ENCODE data around the gene CAMK1D.

CAMK1D gene

GRCh38 chr10:12822893-12823170, 473.5 kb downstream of the CAMK1D start:
- H3K4me3 ChIP-seq (ENCODE audit: low read depth, low read length) = no peak overlapping the region
- in situ Hi-C loops (cut with HindIII; ENCODE audit: low sequenced_read_pairs) = no loop called here
- TF ChIP-seq CTCF (IDR thresholded peaks at IDR 0.05; ENCODE audit: low read depth, low read length) = no peak
- DNase-seq (ENCODE audit: low read depth, low spot score) = no peak

GRCh38 chr10:12823328-12823727, 474.0 kb downstream of the CAMK1D start:
- H3K4me3 ChIP-seq (ENCODE audit: low read depth, low read length) = no peak overlapping the region
- no peak for TF ChIP-seq CTCF (IDR thresholded peaks at IDR 0.05; ENCODE audit: low read depth, low read length)
- in situ Hi-C loops (cut with HindIII; ENCODE audit: low sequenced_read_pairs) = no loop called here
- DNase-seq (ENCODE audit: low read depth, low spot score) = no peak

- DNase-seq (ENCODE audit: low read depth, low spot score) = no peak
- TF ChIP-seq CTCF (IDR thresholded peaks at IDR 0.05; ENCODE audit: low read depth, low read length) = no peak
- H3K4me3 ChIP-seq (ENCODE audit: low read depth, low read length) = no peak overlapping the region
- in situ Hi-C loops (cut with HindIII; ENCODE audit: low sequenced_read_pairs) = no loop called here
Measured at GRCh38 chr10:12825260-12825849, 476.0 kb downstream of the CAMK1D start.

- no peak overlapping the region for H3K4me3 ChIP-seq (ENCODE audit: low read depth, low read length)
- no peak for DNase-seq (ENCODE audit: low read depth, low spot score)
- no peak for TF ChIP-seq CTCF (IDR thresholded peaks at IDR 0.05; ENCODE audit: low read depth, low read length)
- in situ Hi-C loops (cut with HindIII; ENCODE audit: low sequenced_read_pairs) = no loop called here
Measured at GRCh38 chr10:12826800-12827372, 477.5 kb downstream of the CAMK1D start.

- no peak for TF ChIP-seq CTCF (IDR thresholded peaks at IDR 0.05; ENCODE audit: low read depth, low read length)
- no peak for DNase-seq (ENCODE audit: low read depth, low spot score)
- in situ Hi-C loops (cut with HindIII; ENCODE audit: low sequenced_read_pairs) = no loop called here
- H3K4me3 ChIP-seq (ENCODE audit: low read depth, low read length) = no peak overlapping the region
Measured at GRCh38 chr10:12828736-12829135, 479.4 kb downstream of the CAMK1D start.

GRCh38 chr10:12829831-12830390, 480.6 kb downstream of the CAMK1D start:
- TF ChIP-seq CTCF (IDR thresholded peaks at IDR 0.05; ENCODE audit: low read depth, low read length) = no peak
- in situ Hi-C loops (cut with HindIII; ENCODE audit: low sequenced_read_pairs) = no loop called here
- no peak overlapping the region for H3K4me3 ChIP-seq (ENCODE audit: low read depth, low read length)
- DNase-seq (ENCODE audit: low read depth, low spot score) = no peak

Data from astrocyte of the spinal cord (primary cell).